ENCODE results near the gene VPS13A. TPM values are rescaled to one million over a fixed set of nuclear protein-coding genes. Genes with fewer than 3 reads are reported as not detected.

VPS13A gene
- total RNA-seq, 1 donor from 2014 or later, result 66.8 TPM

GRCh38 chr9:77161191-77161590, 16.1 kb upstream of the VPS13A start:
- Histone ChIP-seq H3K36me3 (no peaks in the 10 kb centered on the region), H3F3A (ENCODE audit: low read depth) (no peaks in the 10 kb centered on the region), H3K79me2 (ENCODE audit: low read depth) (no peaks in the 10 kb centered on the region), H4K20me1 (ENCODE audit: low read depth) (no peaks in the 10 kb centered on the region), H3K4me3 (no peak overlapping the region), H3K9me3 (ENCODE audit: low read depth) (no peaks in the 10 kb centered on the region), H2AFZ (replicated peaks) (no peak overlapping the region), H3K9ac (no peak overlapping the region), H3K4me1 (no peaks in the 10 kb centered on the region), H3K27me3 (no peaks in the 10 kb centered on the region), H3K27ac (no peak overlapping the region), H3K4me2 (no peak overlapping the region)
- no peaks in the 10 kb centered on the region for H3K36me3 Mint-ChIP-seq
- TF ChIP-seq CTCF (IDR thresholded peaks at IDR 0.05) (no peak), EZH2 (IDR thresholded peaks at IDR 0.05) (no peak), EZH2phosphoT487 (IDR thresholded peaks at IDR 0.05) (no peak)
- peaks cover 6% of the 10 kb centered on the region for H3K27me3 Mint-ChIP-seq (ENCODE audit: insufficient read depth, low read depth)
- no peaks in the 10 kb centered on the region for H3K4me1 Mint-ChIP-seq
- no peak overlapping the region for H3K4me3 Mint-ChIP-seq
- H3K9me3 Mint-ChIP-seq, result no peaks in the 10 kb centered on the region
- no peak for DNase-seq (ENCODE audit: low spot score)
- H3K27ac Mint-ChIP-seq, result no peak overlapping the region

DNA sequence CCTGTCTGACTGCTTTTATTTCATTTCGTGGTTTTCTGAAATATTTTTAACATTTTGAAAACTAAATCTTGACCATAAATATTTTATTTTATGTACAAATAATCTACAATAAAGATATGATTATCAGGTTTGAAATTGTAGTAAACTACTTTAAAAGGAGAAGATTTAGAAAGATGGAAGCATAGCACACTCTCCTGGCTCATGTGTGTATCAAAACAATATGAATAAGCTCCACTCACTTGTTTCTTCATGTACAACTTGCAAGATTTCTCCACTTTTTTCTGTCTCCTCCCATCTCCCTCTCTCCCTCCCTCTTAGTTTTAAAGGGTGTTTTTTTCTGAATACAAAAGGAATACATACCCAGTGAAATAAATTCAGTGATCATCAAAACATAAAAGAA, 15.4 kb upstream of the VPS13A start:
- Histone ChIP-seq H2AFZ (replicated peaks) (no peak overlapping the region), H3F3A (ENCODE audit: low read depth) (no peaks in the 10 kb centered on the region), H3K9me3 (ENCODE audit: low read depth) (no peaks in the 10 kb centered on the region), H3K4me1 (no peaks in the 10 kb centered on the region), H3K36me3 (no peaks in the 10 kb centered on the region), H3K9ac (no peak overlapping the region), H3K27me3 (no peaks in the 10 kb centered on the region), H3K4me3 (no peak overlapping the region), H3K79me2 (ENCODE audit: low read depth) (no peaks in the 10 kb centered on the region), H3K27ac (no peak overlapping the region), H4K20me1 (ENCODE audit: low read depth) (no peaks in the 10 kb centered on the region), H3K4me2 (no peak overlapping the region)
- no peak for DNase-seq (ENCODE audit: low spot score)
- no peaks in the 10 kb centered on the region for H3K36me3 Mint-ChIP-seq
- H3K4me3 Mint-ChIP-seq, result no peak overlapping the region
- H3K27ac Mint-ChIP-seq, result no peak overlapping the region
- no peak for TF ChIP-seq EZH2 (IDR thresholded peaks at IDR 0.05)
- no peak for TF ChIP-seq CTCF (IDR thresholded peaks at IDR 0.05)
- TF ChIP-seq EZH2phosphoT487 (IDR thresholded peaks at IDR 0.05), result no peak
- H3K4me1 Mint-ChIP-seq, result no peaks in the 10 kb centered on the region
- H3K9me3 Mint-ChIP-seq, result no peaks in the 10 kb centered on the region
- peaks cover 6% of the 10 kb centered on the region for H3K27me3 Mint-ChIP-seq (ENCODE audit: insufficient read depth, low read depth)

- Mint-ChIP-seq H3K27me3 (ENCODE audit: insufficient read depth, low read depth) (peaks cover 6% of the 10 kb centered on the region), H3K4me1 (no peaks in the 10 kb centered on the region), H3K9me3 (no peaks in the 10 kb centered on the region), H3K4me3 (no peak overlapping the region), H3K27ac (no peak overlapping the region), H3K36me3 (no peaks in the 10 kb centered on the region)
- H3K79me2 ChIP-seq (ENCODE audit: low read depth), result no peaks in the 10 kb centered on the region
- no peaks in the 10 kb centered on the region for H3K4me1 ChIP-seq
- no peak for TF ChIP-seq EZH2 (IDR thresholded peaks at IDR 0.05)
- TF ChIP-seq EZH2phosphoT487 (IDR thresholded peaks at IDR 0.05), result no peak
- no peak for TF ChIP-seq CTCF (IDR thresholded peaks at IDR 0.05)
- no peak overlapping the region for H2AFZ ChIP-seq (replicated peaks)
- H3K9ac ChIP-seq, result no peak overlapping the region
- no peaks in the 10 kb centered on the region for H3K9me3 ChIP-seq (ENCODE audit: low read depth)
- no peaks in the 10 kb centered on the region for H3K27me3 ChIP-seq
- no peaks in the 10 kb centered on the region for H4K20me1 ChIP-seq (ENCODE audit: low read depth)
- no peak for DNase-seq (ENCODE audit: low spot score)
- H3K36me3 ChIP-seq, result no peaks in the 10 kb centered on the region
- no peak overlapping the region for H3K27ac ChIP-seq
- no peaks in the 10 kb centered on the region for H3F3A ChIP-seq (ENCODE audit: low read depth)
- H3K4me2 ChIP-seq, result no peak overlapping the region
- H3K4me3 ChIP-seq, result no peak overlapping the region
Observed at GRCh38 chr9:77162366-77162765, 15.0 kb upstream of the VPS13A start.

Measured in neural progenitor cell (in vitro differentiated cells).